ENCODE data around the gene STARD3.
A peak's percentile ranks its signal among the peaks of the same experiment; 100 is the strongest.

DNA sequence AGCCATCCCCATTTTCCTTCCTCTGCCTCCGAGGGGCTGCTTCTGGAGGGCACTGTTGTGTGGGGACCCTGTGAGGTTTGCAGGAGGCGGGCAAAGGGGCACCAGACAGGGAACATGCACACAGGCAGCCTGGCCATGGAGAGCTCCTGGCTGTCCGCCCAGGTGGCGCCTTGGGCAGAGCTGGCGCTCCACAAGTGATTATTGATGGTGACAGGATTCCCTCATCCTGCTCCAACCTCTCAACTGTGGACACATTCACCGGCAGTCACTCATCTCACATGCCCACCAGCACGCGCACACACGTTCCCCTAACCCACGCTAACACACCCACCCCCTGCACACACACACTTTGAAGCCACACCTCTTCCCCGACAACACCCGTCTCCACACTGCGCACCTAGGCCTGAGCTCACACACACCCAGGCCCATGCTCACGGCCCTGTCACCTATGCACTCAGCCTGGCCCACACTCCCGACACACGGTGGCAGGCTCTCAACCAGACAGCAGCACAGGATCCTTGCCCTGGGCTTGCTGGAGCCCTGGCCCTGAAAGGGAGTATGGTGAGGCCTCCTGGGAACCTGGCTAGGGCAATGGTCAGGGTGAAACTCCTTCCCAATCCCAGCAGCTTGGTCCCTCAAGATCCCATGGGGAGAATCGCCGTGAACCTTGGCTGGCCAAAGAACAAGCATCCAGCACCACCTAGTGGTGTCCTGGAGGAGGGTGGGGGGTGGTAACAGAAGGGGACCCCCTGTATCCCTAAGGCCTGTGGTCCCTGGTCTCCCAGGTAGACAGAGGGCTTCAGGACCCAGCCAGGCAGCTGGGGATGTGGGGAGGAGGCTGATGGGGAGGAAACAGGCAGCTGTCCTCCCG is 34.9 kb downstream of the STARD3 start:
- TF ChIP-seq, protein P1, sequence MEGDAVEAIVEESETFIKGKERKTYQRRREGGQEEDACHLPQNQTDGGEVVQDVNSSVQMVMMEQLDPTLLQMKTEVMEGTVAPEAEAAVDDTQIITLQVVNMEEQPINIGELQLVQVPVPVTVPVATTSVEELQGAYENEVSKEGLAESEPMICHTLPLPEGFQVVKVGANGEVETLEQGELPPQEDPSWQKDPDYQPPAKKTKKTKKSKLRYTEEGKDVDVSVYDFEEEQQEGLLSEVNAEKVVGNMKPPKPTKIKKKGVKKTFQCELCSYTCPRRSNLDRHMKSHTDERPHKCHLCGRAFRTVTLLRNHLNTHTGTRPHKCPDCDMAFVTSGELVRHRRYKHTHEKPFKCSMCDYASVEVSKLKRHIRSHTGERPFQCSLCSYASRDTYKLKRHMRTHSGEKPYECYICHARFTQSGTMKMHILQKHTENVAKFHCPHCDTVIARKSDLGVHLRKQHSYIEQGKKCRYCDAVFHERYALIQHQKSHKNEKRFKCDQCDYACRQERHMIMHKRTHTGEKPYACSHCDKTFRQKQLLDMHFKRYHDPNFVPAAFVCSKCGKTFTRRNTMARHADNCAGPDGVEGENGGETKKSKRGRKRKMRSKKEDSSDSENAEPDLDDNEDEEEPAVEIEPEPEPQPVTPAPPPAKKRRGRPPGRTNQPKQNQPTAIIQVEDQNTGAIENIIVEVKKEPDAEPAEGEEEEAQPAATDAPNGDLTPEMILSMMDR (IDR thresholded peaks at IDR 0.05): peak in 1 of 2 donors; percentile 19
- no peak for TF ChIP-seq POLR2A (IDR thresholded peaks at IDR 0.05)
